GM23338 (cell line): Measurements from ENCODE around the gene TCP11. TPM values are rescaled to one million over a fixed set of nuclear protein-coding genes. Genes with fewer than 3 reads are reported as not detected.

Source experiments
- ATAC-seq: fragments of 200-7000 bp; cut with Tn5 transposase; 3 replicates; pipeline ENCODE4 v1.9.1; 2020
- DNase-seq: peaks from one replicate; pipeline ENCODE4 v3.0.0-alpha.2; 2015; ENCODE audit warnings: low spot score
- H2AFZ ChIP-seq: fragments of 200-600 bp; sonication (generic); 2 replicates; pipeline ENCODE4 v1.8.0; 2016; ENCODE audit warnings: antibody characterized with exemption, mild to moderate bottlenecking, moderate library complexity
- H3F3A ChIP-seq: fragments of 200-600 bp; sonication (generic); replicated peaks from 2 replicates; pipeline ENCODE4 v1.8.0; 2017; ENCODE audit warnings: antibody characterized with exemption, mixed run types, low read depth
- H3K27ac ChIP-seq: fragments of 200-600 bp; sonication (generic); 2 replicates; pipeline ENCODE4 v1.6.1; 2016; ENCODE audit warnings: low read depth
- H3K27me3 ChIP-seq: fragments of 200-600 bp; sonication (generic); 2 replicates; pipeline ENCODE4 v1.8.0; 2016; ENCODE audit warnings: mild to moderate bottlenecking, mixed run types, moderate library complexity; ENCODE audit not compliant: insufficient read depth
- H3K36me3 ChIP-seq: fragments of 200-600 bp; sonication (generic); 2 replicates; pipeline ENCODE4 v1.8.0; 2016; ENCODE audit warnings: mild to moderate bottlenecking; ENCODE audit not compliant: insufficient read depth
- H3K4me1 ChIP-seq: fragments of 200-600 bp; sonication (generic); 2 replicates; pipeline ENCODE4 v1.8.0; 2016; ENCODE audit warnings: mild to moderate bottlenecking, moderate library complexity; ENCODE audit not compliant: insufficient read depth
- H3K4me2 ChIP-seq: fragments of 200-600 bp; sonication (generic); 2 replicates; pipeline ENCODE4 v1.7.1; 2017; ENCODE audit warnings: mixed run types
- H3K4me3 ChIP-seq: fragments of 200-600 bp; sonication (generic); 2 replicates; pipeline ENCODE4 v1.6.1; 2016; ENCODE audit warnings: mixed run types
- H3K79me2 ChIP-seq: fragments of 200-600 bp; sonication (generic); replicated peaks from 2 replicates; pipeline ENCODE4 v1.8.0; 2017; ENCODE audit warnings: mild to moderate bottlenecking; ENCODE audit not compliant: insufficient read depth
- H3K9me2 ChIP-seq: fragments of 200-600 bp; sonication (generic); 2 replicates; pipeline ENCODE4 v1.8.0; 2017; ENCODE audit not compliant: insufficient read depth
- H4K20me1 ChIP-seq: fragments of 200-600 bp; sonication (generic); replicated peaks from 2 replicates; pipeline ENCODE4 v1.8.0; 2017; ENCODE audit warnings: mild to moderate bottlenecking; ENCODE audit not compliant: insufficient read depth
- H3K27ac Mint-ChIP-seq: 2 replicates; pipeline ENCODE4 v1.8.0; 2020; ENCODE audit warnings: inconsistent platforms, mild to moderate bottlenecking, moderate library complexity, mixed read lengths
- H3K27me3 Mint-ChIP-seq: 3 replicates; pipeline ENCODE4 v1.8.0; 2022; ENCODE audit warnings: low read depth, mild to moderate bottlenecking, moderate library complexity, mixed read lengths, inconsistent platforms; ENCODE audit not compliant: insufficient read depth, poor library complexity
- H3K36me3 Mint-ChIP-seq: 3 replicates; pipeline ENCODE4 v1.8.0; 2021; ENCODE audit warnings: low read depth, mild to moderate bottlenecking, inconsistent platforms, moderate library complexity, mixed read lengths
- H3K4me1 Mint-ChIP-seq: 3 replicates; pipeline ENCODE4 v1.8.0; 2020; ENCODE audit warnings: mild to moderate bottlenecking, inconsistent platforms, mixed read lengths
- H3K4me3 Mint-ChIP-seq: 3 replicates; pipeline ENCODE4 v1.8.0; 2021; ENCODE audit warnings: moderate library complexity, mild to moderate bottlenecking, inconsistent platforms, mixed read lengths
- H3K9me3 Mint-ChIP-seq: 3 replicates; pipeline ENCODE4 v1.8.0; 2020; ENCODE audit warnings: moderate library complexity, mild to moderate bottlenecking, inconsistent platforms, mixed read lengths
- CREB1 ChIP-seq: fragments of 250-450 bp; sonication (Bioruptor Pico); IDR thresholded peaks from 2 replicates; pipeline ENCODE4 v1.5.0; 2020; ENCODE audit warnings: low read depth, mild to moderate bottlenecking, moderate library complexity
- CTCF ChIP-seq, 2 experiments: fragments of 200-600 bp in 1 of 2; sonication (generic) in 1 of 2; conservative IDR thresholded peaks; 2 replicates each; pipeline versions ENCODE4 v1.5.1 to v1.6.1; 2016 to 2017; ENCODE audit warnings: antibody characterized with exemption in 2 of 2, low read depth in 2 of 2, mild to moderate bottlenecking in 2 of 2, moderate library complexity in 1 of 2
- ETS1 ChIP-seq: IDR thresholded peaks from 2 replicates; pipeline ENCODE4 v1.6.1; 2016; ENCODE audit warnings: antibody characterized with exemption
- EZH2 ChIP-seq: fragments of 200-600 bp; sonication (generic); IDR thresholded peaks from one replicate; pipeline ENCODE4 v1.8.0; 2017; ENCODE audit warnings: antibody characterized with exemption, mild to moderate bottlenecking, low read depth; ENCODE audit not compliant: unreplicated experiment
- EZH2phosphoT487 ChIP-seq: fragments of 200-600 bp; sonication (generic); IDR thresholded peaks from one replicate; pipeline ENCODE4 v1.8.1; 2018; ENCODE audit warnings: antibody characterized with exemption; ENCODE audit not compliant: unreplicated experiment
- JUNB ChIP-seq: IDR thresholded peaks from one replicate; pipeline ENCODE4 v1.6.1; 2016; ENCODE audit warnings: antibody characterized with exemption; ENCODE audit not compliant: unreplicated experiment
- NANOG ChIP-seq: IDR thresholded peaks from 2 replicates; pipeline ENCODE4 v1.6.1; 2016; ENCODE audit warnings: antibody characterized with exemption, borderline replicate concordance
- POLR2AphosphoS5 ChIP-seq: IDR thresholded peaks from 2 replicates; pipeline ENCODE4 v1.6.1; 2016; ENCODE audit warnings: antibody characterized with exemption, low read depth
- REST ChIP-seq: IDR thresholded peaks from one replicate; pipeline ENCODE4 v1.6.1; 2018; ENCODE audit warnings: antibody characterized with exemption; ENCODE audit not compliant: unreplicated experiment
- STAT1 ChIP-seq: IDR thresholded peaks from one replicate; pipeline ENCODE4 v1.6.1; 2016; ENCODE audit warnings: antibody characterized with exemption; ENCODE audit not compliant: unreplicated experiment
- ZNF114 ChIP-seq: fragments of 250-450 bp; sonication (Bioruptor Pico); IDR thresholded peaks from 2 replicates; pipeline ENCODE4 v1.5.0; 2020; ENCODE audit warnings: mild to moderate bottlenecking, moderate library complexity
- ZNF331 ChIP-seq: fragments of 250-450 bp; sonication (Bioruptor Pico); IDR thresholded peaks from 2 replicates; pipeline ENCODE4 v1.5.0; 2020; ENCODE audit warnings: low read depth, mild to moderate bottlenecking, moderate library complexity
- ZNF462 ChIP-seq: fragments of 250-450 bp; sonication (Bioruptor Pico); IDR thresholded peaks from 2 replicates; pipeline ENCODE4 v1.5.0; 2020; ENCODE audit warnings: mild to moderate bottlenecking, moderate library complexity
- polyA plus RNA-seq: library from polyadenylated mRNA; unstranded; fragments of >200 nt; fragmentation: Nextera tagmentation; extraction: Ambion mirVana; gene quantifications from 2 replicates; pipeline ENCODE4 v1.2.1, GENCODE V29; 2016
- total RNA-seq: library from RNA; depleted of rRNA; stranded (reverse); fragments of >200 nt; shearing (Covaris generic); gene quantifications from 2 replicates; pipeline ENCODE4 v1.2.3, GENCODE V29; 2014

TCP11 gene
- total and polyA plus RNA-seq, 2 experiments from 2014 or later, result not detected

GRCh38 chr6:35070111-35070510 is 71.0 kb downstream of the TCP11 start (continued):
- TF ChIP-seq ZNF462 (CRISPR knock-in tag) (no peak), CTCF (conservative IDR thresholded peaks at IDR 0.05; ENCODE audit: low read depth in 2 of 2) (no peak), POLR2AphosphoS5 (no peak), EZH2phosphoT487 (no peak), JUNB (no peak), CREB1 (CRISPR knock-in tag) (no peak), ZNF331 (CRISPR knock-in tag) (no peak)

GRCh38 chr6:35069262-35069661 is 71.9 kb downstream of the TCP11 start:
- Histone ChIP-seq H3K27me3 (no peaks in the 10 kb centered on the region), H3K9me2 (no peaks in the 10 kb centered on the region), H3K36me3 (no peaks in the 10 kb centered on the region), H3F3A (no peaks in the 10 kb centered on the region), H2AFZ (no peak overlapping the region), H3K79me2 (no peaks in the 10 kb centered on the region), H3K4me3 (no peak overlapping the region), H3K4me1 (peaks cover 26% of the 10 kb centered on the region), H3K27ac (no peak overlapping the region), H4K20me1 (no peaks in the 10 kb centered on the region), H3K4me2 (no peak overlapping the region)
- ATAC-seq, result no peak
- Mint-ChIP-seq H3K36me3 (peaks cover 13% of the 10 kb centered on the region; the same call in 2 of the 3 replicates), H3K9me3 (no peaks in the 10 kb centered on the region), H3K4me3 (no peak overlapping the region), H3K27ac (peak overlapping the region; percentile 44; the same call in 1 of the 2 replicates), H3K4me1 (peaks cover 53% of the 10 kb centered on the region), H3K27me3 (peaks cover 16% of the 10 kb centered on the region)
- no peak for DNase-seq
- no peak for TF ChIP-seq EZH2phosphoT487
- TF ChIP-seq REST, result no peak
- TF ChIP-seq NANOG, result no peak
- TF ChIP-seq ZNF114 (CRISPR knock-in tag), result no peak
- TF ChIP-seq STAT1, result no peak
- no peak for TF ChIP-seq POLR2AphosphoS5
- no peak for TF ChIP-seq CREB1 (CRISPR knock-in tag)
- no peak for TF ChIP-seq EZH2
- no peak for TF ChIP-seq JUNB
- TF ChIP-seq ETS1, result no peak
